SH-SY5Y (cell line): ENCODE results near the gene CYP4B1.

ENCODE experiments used
- GATA2 ChIP-seq: IDR thresholded peaks from 2 replicates; pipeline ENCODE4 v1.6.1; 2011; ENCODE audit warnings: mild to moderate bottlenecking, low read depth, low read length
- GATA3 ChIP-seq: IDR thresholded peaks from 2 replicates; pipeline ENCODE4 v1.6.1; 2011; ENCODE audit warnings: low read depth, mild to moderate bottlenecking, low read length, moderate library complexity

Gene CYP4B1

DNA sequence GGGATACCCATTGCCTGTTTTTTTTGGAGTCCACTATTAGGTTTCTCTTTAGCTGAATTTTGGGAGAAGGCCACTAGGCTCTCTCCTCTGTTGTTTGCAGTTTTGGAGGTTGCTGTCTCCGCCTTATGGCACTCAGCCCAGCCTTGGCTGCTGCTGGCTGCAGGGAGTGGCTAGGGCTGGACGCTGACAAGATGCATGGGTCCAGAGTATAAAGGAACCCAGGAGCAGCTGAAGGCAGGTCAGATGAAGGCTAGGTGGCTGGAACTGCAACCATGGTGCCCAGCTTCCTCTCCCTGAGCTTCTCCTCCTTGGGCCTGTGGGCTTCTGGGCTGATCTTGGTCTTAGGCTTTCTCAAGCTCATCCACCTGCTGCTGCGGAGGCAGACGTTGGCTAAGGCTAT is at the start of gene CYP4B1:
TSS of gene CYP4B1 (plus strand) at position 237 of the 400 bp plus-strand sequence. CDS start at position 273, 36 bp downstream.
- TF ChIP-seq GATA3 (no peak), GATA2 (no peak)

- no peak for TF ChIP-seq GATA2
- TF ChIP-seq GATA3: no peak
Observed at GRCh38 chr1:46749404-46749803, 49.4 kb upstream of the CYP4B1 start.

DNA sequence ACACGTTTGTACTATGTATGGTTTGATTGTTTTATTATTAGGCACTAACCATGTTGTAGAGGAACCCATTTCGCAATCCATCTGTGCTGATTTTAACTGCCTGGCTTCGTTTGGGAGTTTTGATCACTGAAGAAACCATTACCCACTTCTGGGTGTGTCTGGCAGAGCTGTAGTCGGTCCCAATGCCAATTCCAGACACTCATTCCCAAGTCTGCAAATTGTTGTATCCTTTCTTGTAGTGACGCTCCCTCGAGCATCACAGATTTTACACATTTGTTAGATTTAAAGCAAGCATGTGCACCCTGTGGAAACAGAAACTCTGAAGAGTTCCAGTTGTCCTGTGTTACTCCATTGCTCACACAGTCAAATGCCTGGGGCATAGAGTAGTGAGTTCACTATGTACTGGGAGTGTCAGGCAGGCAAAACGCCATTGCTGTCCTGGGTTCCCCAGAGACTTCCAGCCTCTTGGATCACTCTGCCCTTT is 48.9 kb upstream of the CYP4B1 start:
- TF ChIP-seq GATA3: no peak
- TF ChIP-seq GATA2: no peak

DNA sequence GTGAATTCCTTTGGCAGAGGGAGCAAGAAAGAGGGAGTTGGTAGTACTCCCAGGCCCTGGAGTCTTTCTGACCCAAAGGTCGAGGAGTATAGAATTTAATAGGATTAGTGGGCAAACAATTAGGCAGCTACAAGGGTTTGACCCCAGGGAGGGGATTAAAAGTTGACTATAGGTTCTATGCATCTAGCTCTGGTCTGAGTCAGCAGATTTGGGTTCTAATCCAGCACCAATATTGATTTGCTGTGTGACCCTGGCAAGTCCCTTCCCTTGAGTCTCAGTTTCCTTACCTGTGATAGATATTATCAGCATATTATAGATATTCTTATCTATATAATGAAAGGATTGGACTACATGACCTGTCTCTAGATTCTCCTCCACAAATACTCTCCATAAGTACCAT is 44.9 kb upstream of the CYP4B1 start:
- TF ChIP-seq GATA3 (no peak), GATA2 (no peak)

DNA sequence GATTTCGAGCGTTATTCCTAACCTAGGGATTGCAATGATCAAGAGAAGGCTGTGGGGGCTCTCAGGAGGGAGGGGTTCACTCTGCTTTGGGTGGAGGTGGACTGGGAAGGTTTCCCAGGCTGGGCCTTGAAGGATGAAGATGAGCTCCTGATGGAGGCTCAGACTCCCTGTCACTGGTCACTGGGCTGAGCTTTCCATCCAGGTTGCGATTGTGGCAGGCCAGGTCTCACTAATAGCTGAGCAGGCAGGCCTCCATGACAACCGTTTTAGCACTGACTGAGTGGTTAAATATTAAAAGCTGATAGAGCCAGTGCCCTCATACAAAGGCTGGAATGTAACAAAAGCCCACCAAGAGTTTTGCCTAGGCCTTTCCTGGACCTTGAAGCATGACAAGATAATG is 43.7 kb upstream of the CYP4B1 start:
- TF ChIP-seq GATA3 (no peak), GATA2 (no peak)

GRCh38 chr1:46757247-46757955 is 41.4 kb upstream of the CYP4B1 start:
- TF ChIP-seq GATA2 (no peak), GATA3 (no peak)

GRCh38 chr1:46757956-46758528 is 40.8 kb upstream of the CYP4B1 start:
- no peak for TF ChIP-seq GATA3

- TF ChIP-seq GATA3: no peak
- TF ChIP-seq GATA2: no peak
Observed at GRCh38 chr1:46760558-46761166, 38.2 kb upstream of the CYP4B1 start.

DNA sequence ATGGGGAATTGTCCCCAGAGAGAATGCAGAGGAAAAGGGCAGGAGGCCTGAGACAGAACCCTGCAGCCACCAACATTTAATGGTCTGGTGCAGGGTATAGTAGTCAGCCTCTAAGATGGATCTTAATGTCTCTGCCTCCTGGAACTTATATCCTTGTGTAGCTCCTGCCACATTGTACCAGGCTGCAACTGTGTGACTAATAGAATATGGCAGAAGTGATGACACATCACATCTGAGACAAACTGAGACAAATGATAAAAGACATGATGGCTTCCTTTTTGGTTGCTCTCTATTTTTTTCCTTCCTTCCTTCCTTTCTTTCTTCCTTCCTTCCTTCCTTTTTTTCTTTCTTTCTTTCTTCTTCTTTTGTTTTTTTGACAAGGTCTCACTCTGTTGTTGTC is 37.1 kb upstream of the CYP4B1 start:
- TF ChIP-seq GATA3: no peak
- TF ChIP-seq GATA2: no peak

GRCh38 chr1:46764402-46764801 is 34.4 kb upstream of the CYP4B1 start:
- TF ChIP-seq GATA2 (no peak), GATA3 (no peak)

- TF ChIP-seq GATA3: no peak
- TF ChIP-seq GATA2: no peak
Observed at GRCh38 chr1:46767649-46768282, 31.1 kb upstream of the CYP4B1 start.

GRCh38 chr1:46768445-46768844 is 30.4 kb upstream of the CYP4B1 start:
- TF ChIP-seq GATA3 (no peak), GATA2 (no peak)

- TF ChIP-seq GATA2 (no peak), GATA3 (no peak)
Observed at GRCh38 chr1:46769028-46769740, 29.7 kb upstream of the CYP4B1 start.

DNA sequence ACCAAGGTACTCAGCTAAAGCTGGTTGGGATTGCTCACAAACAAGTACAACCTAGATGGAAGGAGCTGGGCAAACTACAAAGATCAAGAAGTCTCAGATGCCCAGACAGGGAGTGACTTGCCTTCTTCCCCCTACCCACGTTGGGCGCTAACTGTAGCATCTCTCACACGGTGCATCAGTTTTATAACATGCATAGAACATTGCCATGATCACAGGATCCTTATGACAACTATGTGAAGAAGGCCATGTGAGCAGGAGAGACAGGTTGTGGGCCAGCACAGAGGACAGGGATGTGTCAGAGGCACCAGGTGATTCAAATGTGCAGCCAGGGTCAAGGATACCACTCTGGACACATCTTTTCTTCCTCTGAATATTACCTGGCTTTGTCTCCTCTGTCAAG is 28.3 kb upstream of the CYP4B1 start:
- TF ChIP-seq GATA3 (no peak), GATA2 (no peak)

- TF ChIP-seq GATA2 (no peak), GATA3 (no peak)
Observed at GRCh38 chr1:46772571-46772970, 26.3 kb upstream of the CYP4B1 start.

DNA sequence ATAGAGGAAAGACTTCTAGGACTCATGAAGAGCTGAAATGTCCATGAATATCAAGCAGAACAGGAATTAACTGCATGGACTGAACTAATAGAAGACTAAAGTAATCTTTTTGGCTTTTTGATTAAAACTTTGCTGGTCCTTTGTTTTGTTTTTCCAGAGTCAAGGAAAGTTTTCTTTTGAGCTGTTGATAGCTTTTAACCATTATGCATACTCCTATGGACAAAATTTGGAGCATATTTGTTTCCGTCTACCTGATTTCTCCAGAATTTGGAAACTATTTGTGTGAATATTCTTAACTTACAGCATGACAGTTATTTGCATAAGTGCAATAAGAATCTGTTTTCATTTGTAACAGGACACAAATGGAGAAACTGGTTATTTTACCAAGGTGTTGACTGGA is 24.5 kb upstream of the CYP4B1 start:
- TF ChIP-seq GATA2 (no peak), GATA3 (no peak)
